RWPE1 (cell line): Measurements from ENCODE around the gene EMX1.

Experiments
- CTCF ChIA-PET: fragments of 350-600 bp; sonication (Branson Sonifier 250); formaldehyde crosslinking; extraction: SDS; loops from one replicate; lab custom pipeline; 2021; lab: Yijun Ruan, JAX
- POLR2A ChIA-PET: fragments of 400-600 bp; formaldehyde crosslinking; extraction: SDS; loops from one replicate; lab custom pipeline; 2020; ENCODE audit warnings: antibody characterized with exemption; ENCODE audit not compliant: low non-redundant PET; lab: Yijun Ruan, JAX
- DNase-seq: peaks from one replicate; pipeline ENCODE4 v3.0.0; 2012; ENCODE audit warnings: low spot score
- H3K27ac ChIP-seq: fragments of 450-650 bp; 2 replicates; pipeline ENCODE4 v1.5.1; 2017
- CTCF ChIP-seq: fragments of 450-650 bp; conservative IDR thresholded peaks from 2 replicates; pipeline ENCODE4 v1.5.1; 2017; ENCODE audit warnings: low read depth, mild to moderate bottlenecking

Gene EMX1

GRCh38 chr2:72964146-72964525 is 46.8 kb downstream of the EMX1 start:
- CTCF ChIA-PET = interaction anchor here (0.5 to 1.7 kb wide), 4 partner anchors 9 to 77 kb away, joined by 3 to 9 read pairs (median 4); partner anchors contain the start of gene SPR

GRCh38 chr2:72965016-72965415 is 47.7 kb downstream of the EMX1 start:
- POLR2A ChIA-PET = no interaction called here
- no peak overlapping the region for H3K27ac ChIP-seq
- no peak for DNase-seq
- no peak for TF ChIP-seq CTCF
- CTCF ChIA-PET = no interaction called here

More at GRCh38 chr2:72964146-72964525, 46.8 kb downstream of the EMX1 start:
- no peak for DNase-seq
- POLR2A ChIA-PET = no interaction called here
- no peak for TF ChIP-seq CTCF
- H3K27ac ChIP-seq = no peak overlapping the region

- H3K27ac ChIP-seq = no peak overlapping the region
- CTCF ChIA-PET = interaction anchor here (0.6 kb wide), 1 partner anchor 73 kb away, joined by 3 read pairs; no protein-coding TSS in a partner anchor
- no peak for TF ChIP-seq CTCF
- POLR2A ChIA-PET = no interaction called here
- DNase-seq = no peak
These were observed 48.6 kb downstream of the EMX1 start for GRCh38 chr2:72965770-72966450.

DNA sequence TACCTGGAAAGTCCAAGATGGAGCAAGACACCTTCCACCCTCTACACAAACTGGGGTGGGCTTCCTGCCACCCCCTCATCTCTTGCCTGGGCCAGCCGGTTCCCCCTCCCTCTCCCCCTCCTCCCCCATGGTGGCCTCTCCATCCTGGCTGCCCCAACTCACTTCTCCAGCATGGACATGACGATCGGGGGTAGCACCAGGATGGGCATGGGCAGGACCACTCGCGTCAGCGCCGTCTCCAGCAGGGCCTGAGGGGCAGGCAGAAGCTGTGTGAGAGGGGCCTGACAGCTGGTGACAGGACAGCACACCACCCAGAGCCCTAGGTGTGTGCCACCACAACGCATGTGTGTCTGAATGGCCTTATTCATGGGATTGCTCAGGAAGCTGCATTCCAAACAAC is 51.0 kb downstream of the EMX1 start:
- H3K27ac ChIP-seq = no peak overlapping the region
- no peak for DNase-seq
- CTCF ChIA-PET = interaction anchor here (1.6 kb wide), 1 partner anchor 75 kb away, joined by 4 read pairs; no protein-coding TSS in a partner anchor
- no peak for TF ChIP-seq CTCF
- POLR2A ChIA-PET = no interaction called here

DNA sequence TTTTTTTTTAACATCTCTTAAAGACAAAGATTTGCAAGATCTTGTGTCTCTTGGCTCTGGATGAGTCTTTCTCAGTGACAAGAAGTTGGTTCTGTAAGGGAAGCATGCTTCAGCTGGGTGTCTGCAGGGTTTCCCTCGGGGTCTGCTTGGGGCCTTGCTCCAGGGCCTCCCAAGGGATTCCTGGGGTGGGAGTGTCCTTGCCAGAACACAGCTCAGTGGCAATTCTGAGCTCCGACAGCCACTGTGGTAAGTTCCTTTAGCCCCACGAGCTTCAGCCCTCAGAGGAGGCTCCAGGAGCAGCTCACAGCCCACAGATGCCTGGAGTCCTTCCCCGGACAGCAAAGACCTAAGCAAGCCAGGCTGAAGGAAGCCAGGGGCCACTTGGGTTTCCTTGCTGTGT is 52.4 kb downstream of the EMX1 start:
- no peak overlapping the region for H3K27ac ChIP-seq
- TF ChIP-seq CTCF = no peak
- ChIA-PET CTCF (interaction anchor here (0.6 to 2.5 kb wide), 3 partner anchors 77 to 595 kb away, joined by 3 to 9 read pairs (median 4); no protein-coding TSS in a partner anchor), POLR2A (no interaction called here)
- no peak for DNase-seq

DNA sequence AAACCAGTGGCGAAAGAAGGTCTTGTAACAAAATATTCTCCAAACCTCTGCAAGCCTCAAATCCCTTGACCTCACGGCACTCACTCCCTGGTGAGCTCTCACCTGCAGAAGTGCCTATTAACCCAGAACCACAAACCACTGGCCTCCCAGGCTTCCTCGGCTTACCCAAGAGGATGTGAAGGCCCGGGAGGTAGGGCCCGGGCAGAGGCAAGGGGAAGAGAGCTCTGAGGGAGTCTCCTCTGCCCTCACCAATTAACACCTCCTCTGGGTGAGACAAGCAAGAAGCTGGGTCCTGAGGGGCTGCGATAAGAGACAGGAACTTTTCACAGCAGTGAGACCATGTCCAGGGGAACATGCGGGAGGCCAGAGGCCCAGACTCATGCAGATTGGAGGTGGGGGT is 53.7 kb downstream of the EMX1 start:
- no peak overlapping the region for H3K27ac ChIP-seq
- no peak for DNase-seq
- ChIA-PET POLR2A (no interaction called here), CTCF (interaction anchor here (2.5 kb wide), 1 partner anchor 78 kb away, joined by 9 read pairs; no protein-coding TSS in a partner anchor)
- TF ChIP-seq CTCF = no peak
